WTC11 (cell line): ENCODE results near the gene SLC25A38. TPM values are rescaled to one million over a fixed set of nuclear protein-coding genes. Genes with fewer than 3 reads are reported as not detected.
A peak's percentile ranks its signal among the peaks of the same experiment; 100 is the strongest.

Experiments
- ATAC-seq: fragments of 200-7000 bp; cut with Tn5 transposase; 2 replicates; pipeline ENCODE4 v1.10.0; 2021; ENCODE audit warnings: mild to moderate bottlenecking, moderate library complexity
- CTCF ChIA-PET: fragments of 300-600 bp; sonication (Branson Sonifier 250); formaldehyde crosslinking; loops from one replicate; lab custom pipeline; 2021; ENCODE audit warnings: antibody characterized with exemption; lab: Charles Lee
- POLR2A ChIA-PET: fragments of 350-600 bp; sonication (Branson Sonifier 250); formaldehyde crosslinking; loops from one replicate; lab custom pipeline; 2021; ENCODE audit warnings: antibody characterized with exemption; lab: Charles Lee
- DNase-seq: peaks from one replicate; pipeline ENCODE4 v3.0.0; 2021; ENCODE audit warnings: low spot score
- H3K27ac Mint-ChIP-seq: 2 replicates; pipeline ENCODE4 v1.8.0; 2021; ENCODE audit warnings: mixed read lengths
- H3K27me3 Mint-ChIP-seq: 2 replicates; pipeline ENCODE4 v1.8.0; 2021; ENCODE audit warnings: low read depth, mild to moderate bottlenecking, moderate library complexity, mixed read lengths
- H3K36me3 Mint-ChIP-seq: 2 replicates; pipeline ENCODE4 v1.8.0; 2021; ENCODE audit warnings: mixed read lengths
- H3K4me1 Mint-ChIP-seq: 2 replicates; pipeline ENCODE4 v1.8.0; 2022; ENCODE audit warnings: mixed read lengths
- H3K4me3 Mint-ChIP-seq: 2 replicates; pipeline ENCODE4 v1.8.0; 2021; ENCODE audit warnings: mild to moderate bottlenecking, moderate library complexity, mixed read lengths
- H3K9me3 Mint-ChIP-seq: 2 replicates; pipeline ENCODE4 v1.8.0; 2021; ENCODE audit warnings: mixed read lengths
- AFF4 ChIP-seq: sonication (generic); formaldehyde crosslinking; IDR thresholded peaks from 2 replicates; pipeline ENCODE4 v1.8.1; 2023; ENCODE audit warnings: mild to moderate bottlenecking, missing genetic modification reagents, borderline replicate concordance
- ATF1 ChIP-seq: sonication (generic); formaldehyde crosslinking; IDR thresholded peaks from 2 replicates; pipeline ENCODE4 v1.8.1; 2023; ENCODE audit warnings: mild to moderate bottlenecking, moderate library complexity, missing genetic modification reagents
- ATF2 ChIP-seq: sonication (generic); formaldehyde crosslinking; IDR thresholded peaks from 2 replicates; pipeline ENCODE4 v1.8.1; 2022; ENCODE audit warnings: low read depth, missing genetic modification reagents, borderline replicate concordance
- CBFB ChIP-seq: sonication (generic); formaldehyde crosslinking; IDR thresholded peaks from 2 replicates; pipeline ENCODE4 v1.8.1; 2022; ENCODE audit warnings: mild to moderate bottlenecking, low read depth, missing genetic modification reagents
- CREB1 ChIP-seq: sonication (generic); formaldehyde crosslinking; IDR thresholded peaks from 2 replicates; pipeline ENCODE4 v1.8.0; 2023; ENCODE audit warnings: mild to moderate bottlenecking, missing genetic modification reagents
- E2F1 ChIP-seq: sonication (generic); formaldehyde crosslinking; IDR thresholded peaks from 2 replicates; pipeline ENCODE4 v1.8.0; 2022; ENCODE audit warnings: mild to moderate bottlenecking, missing genetic modification reagents
- HMGA2 ChIP-seq: fragments of 250-450 bp; sonication (Bioruptor Pico); IDR thresholded peaks from 2 replicates; pipeline ENCODE4 v1.4.0; 2021; ENCODE audit warnings: mild to moderate bottlenecking, moderate library complexity
- HMGXB4 ChIP-seq: sonication (generic); formaldehyde crosslinking; IDR thresholded peaks from 2 replicates; pipeline ENCODE4 v1.8.1; 2023; ENCODE audit warnings: mild to moderate bottlenecking, moderate library complexity, missing genetic modification reagents
- JAZF1 ChIP-seq: fragments of 250-450 bp; sonication (Bioruptor Pico); IDR thresholded peaks from 2 replicates; pipeline ENCODE4 v1.9.0; 2021; ENCODE audit warnings: moderate library complexity, mild to moderate bottlenecking, inconsistent platforms
- JUN ChIP-seq: sonication (generic); formaldehyde crosslinking; IDR thresholded peaks from 2 replicates; pipeline ENCODE4 v1.8.0; 2023; ENCODE audit warnings: mild to moderate bottlenecking, missing genetic modification reagents
- NFE2L1 ChIP-seq: sonication (generic); formaldehyde crosslinking; IDR thresholded peaks from 2 replicates; pipeline ENCODE4 v1.8.1; 2023; ENCODE audit warnings: missing genetic modification reagents
- NR3C1 ChIP-seq: sonication (generic); formaldehyde crosslinking; conservative IDR thresholded peaks from 2 replicates; pipeline ENCODE4 v1.8.1; 2023; ENCODE audit warnings: low read depth, mild to moderate bottlenecking, missing genetic modification reagents
- TEAD4 ChIP-seq: sonication (generic); formaldehyde crosslinking; IDR thresholded peaks from 2 replicates; pipeline ENCODE4 v1.8.0; 2022; ENCODE audit warnings: mild to moderate bottlenecking, missing genetic modification reagents
- TP53 ChIP-seq: sonication (generic); formaldehyde crosslinking; IDR thresholded peaks from 2 replicates; pipeline ENCODE4 v1.8.1; 2023; ENCODE audit warnings: mild to moderate bottlenecking, missing genetic modification reagents
- ZNF219 ChIP-seq: sonication (generic); formaldehyde crosslinking; IDR thresholded peaks from 2 replicates; pipeline ENCODE4 v1.8.0; 2023; ENCODE audit warnings: missing genetic modification reagents, mild to moderate bottlenecking, borderline replicate concordance
- ZNF232 ChIP-seq: sonication (generic); formaldehyde crosslinking; IDR thresholded peaks from 2 replicates; pipeline ENCODE4 v1.8.0; 2022; ENCODE audit warnings: mild to moderate bottlenecking, missing genetic modification reagents
- total RNA-seq: library from RNA; stranded (reverse); gene quantifications from 3 replicates; pipeline ENCODE4 v1.2.3, GENCODE V29; 2021
- TF ChIP-seq, protein P1 (sequence below): sonication (generic); formaldehyde crosslinking; IDR thresholded peaks from 2 replicates; pipeline ENCODE4 v1.8.0; 2023; ENCODE audit warnings: missing genetic modification reagents
- TF ChIP-seq, protein P2 (sequence below): sonication (generic); formaldehyde crosslinking; IDR thresholded peaks from 2 replicates; pipeline ENCODE4 v1.8.1; 2022; ENCODE audit warnings: low read depth, mild to moderate bottlenecking, moderate library complexity, missing genetic modification reagents, borderline replicate concordance

SLC25A38 gene
- total RNA-seq, 1 experiment from 2014 or later, result 34.9 TPM

DNA sequence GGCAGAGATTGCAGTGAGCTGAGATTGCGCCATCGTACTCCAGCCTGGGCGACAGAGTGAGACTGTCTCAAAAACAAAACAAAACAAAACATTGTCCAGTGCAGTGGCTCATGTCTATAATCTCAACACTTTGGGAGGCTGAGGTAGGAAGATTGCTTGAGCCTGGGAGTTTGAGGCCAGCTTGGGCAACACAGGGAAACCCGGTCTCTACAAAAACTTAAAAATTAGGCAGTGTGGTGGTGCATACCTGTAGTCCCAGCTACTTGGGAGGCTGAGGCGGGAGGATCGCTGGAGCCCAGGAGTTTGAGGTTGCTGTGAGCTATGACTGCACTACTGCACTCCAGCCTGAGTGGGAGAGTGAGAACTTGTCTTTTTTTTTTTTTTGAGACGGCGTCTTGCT is 57.1 kb downstream of the SLC25A38 start:
- Mint-ChIP-seq H3K27me3 (no peaks in the 10 kb centered on the region), H3K4me1 (peaks cover 7% of the 10 kb centered on the region), H3K4me3 (no peak overlapping the region), H3K27ac (no peak overlapping the region), H3K36me3 (no peaks in the 10 kb centered on the region), H3K9me3 (no peaks in the 10 kb centered on the region)
- ChIA-PET POLR2A (no interaction called here), CTCF (interaction anchor here (0.7 kb wide), 1 partner anchor 63 kb away, joined by 4 read pairs; no protein-coding TSS in a partner anchor)
- no peak for TF ChIP-seq NFE2L1 (CRISPR knock-in tag)
- TF ChIP-seq ZNF232 (CRISPR knock-in tag), result no peak
- TF ChIP-seq, protein P1, sequence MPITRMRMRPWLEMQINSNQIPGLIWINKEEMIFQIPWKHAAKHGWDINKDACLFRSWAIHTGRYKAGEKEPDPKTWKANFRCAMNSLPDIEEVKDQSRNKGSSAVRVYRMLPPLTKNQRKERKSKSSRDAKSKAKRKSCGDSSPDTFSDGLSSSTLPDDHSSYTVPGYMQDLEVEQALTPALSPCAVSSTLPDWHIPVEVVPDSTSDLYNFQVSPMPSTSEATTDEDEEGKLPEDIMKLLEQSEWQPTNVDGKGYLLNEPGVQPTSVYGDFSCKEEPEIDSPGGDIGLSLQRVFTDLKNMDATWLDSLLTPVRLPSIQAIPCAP, result no peak
- no peak for TF ChIP-seq TP53
- no peak for TF ChIP-seq HMGA2
- no peak for TF ChIP-seq CBFB (CRISPR knock-in tag)
- no peak for TF ChIP-seq E2F1 (CRISPR knock-in tag)
- no peak for TF ChIP-seq HMGXB4 (CRISPR knock-in tag)
- no peak for TF ChIP-seq JAZF1 (CRISPR knock-in tag)
- TF ChIP-seq AFF4 (CRISPR knock-in tag), result no peak
- no peak for TF ChIP-seq NR3C1 (CRISPR knock-in tag)
- no peak for TF ChIP-seq ATF1 (CRISPR knock-in tag)
- no peak for TF ChIP-seq TEAD4
- DNase-seq (no peak), ATAC-seq (no peak)

GRCh38 chr3:39443530-39443929 is 60.4 kb downstream of the SLC25A38 start:
- ATAC-seq (peak; percentile 93), DNase-seq (peak; percentile 50)
- Mint-ChIP-seq H3K9me3 (no peaks in the 10 kb centered on the region), H3K36me3 (no peaks in the 10 kb centered on the region), H3K4me3 (no peak overlapping the region), H3K27me3 (no peaks in the 10 kb centered on the region), H3K27ac (no peak overlapping the region), H3K4me1 (peaks cover 15% of the 10 kb centered on the region)
- ChIA-PET POLR2A (no interaction called here), CTCF (interaction anchor here (1.0 to 1.4 kb wide), 2 partner anchors 27 to 38 kb away, joined by 3 to 6 read pairs; no protein-coding TSS in a partner anchor)
- no peak for TF ChIP-seq AFF4 (CRISPR knock-in tag)
- TF ChIP-seq, protein P2, sequence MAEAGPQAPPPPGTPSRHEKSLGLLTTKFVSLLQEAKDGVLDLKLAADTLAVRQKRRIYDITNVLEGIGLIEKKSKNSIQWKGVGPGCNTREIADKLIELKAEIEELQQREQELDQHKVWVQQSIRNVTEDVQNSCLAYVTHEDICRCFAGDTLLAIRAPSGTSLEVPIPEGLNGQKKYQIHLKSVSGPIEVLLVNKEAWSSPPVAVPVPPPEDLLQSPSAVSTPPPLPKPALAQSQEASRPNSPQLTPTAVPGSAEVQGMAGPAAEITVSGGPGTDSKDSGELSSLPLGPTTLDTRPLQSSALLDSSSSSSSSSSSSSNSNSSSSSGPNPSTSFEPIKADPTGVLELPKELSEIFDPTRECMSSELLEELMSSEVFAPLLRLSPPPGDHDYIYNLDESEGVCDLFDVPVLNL (CRISPR knock-in tag), result no peak
- TF ChIP-seq ATF2, result no peak
- no peak for TF ChIP-seq CREB1 (CRISPR knock-in tag)
- no peak for TF ChIP-seq E2F1 (CRISPR knock-in tag)
- no peak for TF ChIP-seq ZNF219 (CRISPR knock-in tag)
- no peak for TF ChIP-seq JUN
